Activated B cell treated with CpG ODN at 0.5 μM for 24 hours (primary cell): ENCODE results near the gene CLHC1. TPM values are rescaled to one million over a fixed set of nuclear protein-coding genes. Genes with fewer than 3 reads are reported as not detected.

Experiments
- ATAC-seq: fragments of 200-7000 bp; cut with Tn5 transposase; one replicate; pipeline ENCODE4 v1.10.0; 2021; ENCODE audit warnings: low read depth, mild to moderate bottlenecking, moderate library complexity
- CTCF ChIA-PET: fragments of 350-600 bp; sonication (Branson Sonifier 250); formaldehyde crosslinking; loops from one replicate; lab custom pipeline; 2021; ENCODE audit warnings: antibody characterized with exemption; lab: Charles Lee
- POLR2A ChIA-PET: fragments of 350-600 bp; sonication (Branson Sonifier 250); formaldehyde crosslinking; loops from one replicate; lab custom pipeline; 2021; ENCODE audit warnings: antibody characterized with exemption; lab: Charles Lee
- DNase-seq: peaks from one replicate; pipeline ENCODE4 v3.0.0; 2022
- H3K27ac Mint-ChIP-seq: one replicate; pipeline ENCODE4 v1.8.0; 2020; ENCODE audit warnings: mixed read lengths
- H3K27me3 Mint-ChIP-seq: one replicate; pipeline ENCODE4 v1.8.0; 2021; ENCODE audit warnings: mixed read lengths
- H3K36me3 Mint-ChIP-seq: one replicate; pipeline ENCODE4 v1.8.0; 2021; ENCODE audit warnings: low read depth, mixed read lengths
- H3K4me1 Mint-ChIP-seq: one replicate; pipeline ENCODE4 v1.8.0; 2021; ENCODE audit warnings: mixed read lengths
- H3K4me3 Mint-ChIP-seq: one replicate; pipeline ENCODE4 v1.8.0; 2020; ENCODE audit warnings: mild to moderate bottlenecking, mixed read lengths
- H3K9me3 Mint-ChIP-seq: one replicate; pipeline ENCODE4 v1.8.0; 2020; ENCODE audit warnings: mixed read lengths
- CTCF ChIP-seq: fragments of 200-600 bp; IDR thresholded peaks from one replicate; pipeline ENCODE4 v1.8.0; 2022; ENCODE audit warnings: antibody characterized with exemption, mild to moderate bottlenecking
- intact Hi-C: fragments of 100-400 bp; cut with micrococcal nuclease; formaldehyde crosslinking; loops from one replicate; pipeline ENCODE4 v1.15.1; 2024
- total RNA-seq: library from RNA; stranded (reverse); gene quantifications from 2 replicates; pipeline ENCODE4 v1.2.3, GENCODE V29; 2022

Gene CLHC1
- total RNA-seq, 1 donor from 2014 or later = 10.5 TPM

- no peak overlapping the region for H3K4me3 Mint-ChIP-seq
- CTCF ChIA-PET = no interaction called here
- no peaks in the 10 kb centered on the region for H3K36me3 Mint-ChIP-seq
- POLR2A ChIA-PET = interaction anchor here (0.6 to 1.0 kb wide), 3 partner anchors 20 to 330 kb away, joined by 3 to 4 read pairs (median 4); no protein-coding TSS in a partner anchor
- H3K9me3 Mint-ChIP-seq = no peaks in the 10 kb centered on the region
- peak overlapping the region; percentile 4 for H3K27ac Mint-ChIP-seq
- no peak for TF ChIP-seq CTCF
- no peaks in the 10 kb centered on the region for H3K27me3 Mint-ChIP-seq
- peaks cover 33% of the 10 kb centered on the region for H3K4me1 Mint-ChIP-seq
- intact Hi-C loops = no loop called here
- DNase-seq (no peak), ATAC-seq (no peak)
Observed at GRCh38 chr2:55225481-55226020, 6.5 kb downstream of the CLHC1 start.

GRCh38 chr2:55224761-55225261 is 7.3 kb downstream of the CLHC1 start:
- peak; percentile 21 for DNase-seq
- no peaks in the 10 kb centered on the region for H3K9me3 Mint-ChIP-seq
- TF ChIP-seq CTCF = no peak
- no peak overlapping the region for H3K4me3 Mint-ChIP-seq
- H3K27ac Mint-ChIP-seq = no peak overlapping the region
- ChIA-PET POLR2A (interaction anchor here (0.6 to 3.1 kb wide), 10 partner anchors 8 to 1109 kb away, joined by 3 to 81 read pairs (median 5); partner anchors contain the start of genes ACYP2, CLHC1, EML6 and MTIF2), CTCF (interaction anchor here (1.1 kb wide), 1 partner anchor 175 kb away, joined by 3 read pairs; the partner anchor contains the start of gene RTN4)
- no peaks in the 10 kb centered on the region for H3K36me3 Mint-ChIP-seq
- no peak for ATAC-seq
- peaks cover 28% of the 10 kb centered on the region for H3K4me1 Mint-ChIP-seq
- intact Hi-C loops = loop anchor here (5.0 kb wide), 1 partner anchor 1108 kb away; the partner anchor contains the start of gene ACYP2
- no peaks in the 10 kb centered on the region for H3K27me3 Mint-ChIP-seq

GRCh38 chr2:55223958-55224760 is 7.9 kb downstream of the CLHC1 start:
- no peak for TF ChIP-seq CTCF
- no peak for ATAC-seq
- H3K36me3 Mint-ChIP-seq = no peaks in the 10 kb centered on the region
- no peaks in the 10 kb centered on the region for H3K9me3 Mint-ChIP-seq
- intact Hi-C loops = loop anchor here (1.0 to 5.0 kb wide), 7 partner anchors 8 to 1253 kb away; partner anchors contain the start of genes ACYP2, CLHC1, MTIF2 and PSME4
- H3K27me3 Mint-ChIP-seq = no peaks in the 10 kb centered on the region
- DNase-seq = no peak
- peaks cover 28% of the 10 kb centered on the region for H3K4me1 Mint-ChIP-seq
- CTCF ChIA-PET = interaction anchor here (1.1 kb wide), 1 partner anchor 174 kb away, joined by 3 read pairs; the partner anchor contains the start of gene RTN4
- POLR2A ChIA-PET = interaction anchor here (0.6 to 3.1 kb wide), 21 partner anchors 9 to 1457 kb away, joined by 3 to 81 read pairs (median 4); partner anchors contain the start of genes ACYP2, CCDC88A, CFAP36 and CHAC2
- peak overlapping the region; percentile 87 for H3K27ac Mint-ChIP-seq
- H3K4me3 Mint-ChIP-seq = peak overlapping the region; percentile 81

GRCh38 chr2:55213822-55214221 is 18.3 kb downstream of the CLHC1 start:
- ChIA-PET CTCF (no interaction called here), POLR2A (no interaction called here)
- no peak for DNase-seq
- H3K4me1 Mint-ChIP-seq = no peaks in the 10 kb centered on the region
- intact Hi-C loops = no loop called here
- H3K9me3 Mint-ChIP-seq = no peaks in the 10 kb centered on the region
- no peak for TF ChIP-seq CTCF
- no peaks in the 10 kb centered on the region for H3K36me3 Mint-ChIP-seq
- no peak overlapping the region for H3K4me3 Mint-ChIP-seq
- H3K27me3 Mint-ChIP-seq = no peaks in the 10 kb centered on the region
- ATAC-seq = no peak
- no peak overlapping the region for H3K27ac Mint-ChIP-seq

GRCh38 chr2:55204950-55205349 is 27.1 kb downstream of the CLHC1 start:
- CTCF ChIA-PET = no interaction called here
- Mint-ChIP-seq H3K36me3 (peaks cover 23% of the 10 kb centered on the region), H3K4me3 (no peak overlapping the region), H3K27me3 (no peaks in the 10 kb centered on the region), H3K4me1 (no peaks in the 10 kb centered on the region), H3K9me3 (peaks cover 25% of the 10 kb centered on the region), H3K27ac (no peak overlapping the region)
- POLR2A ChIA-PET = no interaction called here
- ATAC-seq = no peak
- no peak for DNase-seq
- intact Hi-C loops = no loop called here
- TF ChIP-seq CTCF = no peak
